Measurements from ENCODE around the gene TAF15. TPM values are rescaled to one million over a fixed set of nuclear protein-coding genes. Genes with fewer than 3 reads are reported as not detected.

Gene TAF15
- total and polyA plus RNA-seq, 2 of the 13 experiments (the other 11 are each of a cell fraction or from before 2014, with no cell fraction given): 25.2 to 26.5 TPM

GRCh38 chr17:35764123-35764991 is 44.9 kb upstream of the TAF15 start (continued):
- TF ChIP-seq ZNF687 (CRISPR knock-in tag; IDR thresholded peaks at IDR 0.05) (peak; percentile 98), XRCC5 (optimal IDR thresholded peaks at IDR 0.05; ENCODE audit: low read length) (peak; percentile 74), ZNF878 (CRISPR knock-in tag; IDR thresholded peaks at IDR 0.05) (no peak; the same call in 1 of the 2 replicates), THYN1 (CRISPR knock-in tag; IDR thresholded peaks at IDR 0.05; ENCODE audit: borderline replicate concordance, low read depth) (no peak), ZNF616 (CRISPR knock-in tag; IDR thresholded peaks at IDR 0.05; ENCODE audit: low read depth) (peak; percentile 72; the same call in 1 of the 2 replicates), PHF20 (CRISPR knock-in tag; IDR thresholded peaks at IDR 0.05) (0 out of 2 replicates have a peak, but pooled peaks have one; percentile 30), HNRNPLL (IDR thresholded peaks at IDR 0.05; ENCODE audit: low read depth, low read length, poor library complexity, severe bottlenecking) (peak; percentile 77), NR2F6 (IDR thresholded peaks at IDR 0.05) (no peak), NR2F6 (CRISPR knock-in tag; IDR thresholded peaks at IDR 0.05) (peak; percentile 35; the same call in 1 of the 2 replicates), DBP (CRISPR knock-in tag; IDR thresholded peaks at IDR 0.05; ENCODE audit: not compliant biosample characterization) (peak; percentile 84), HES4 (CRISPR knock-in tag; IDR thresholded peaks at IDR 0.05; ENCODE audit: borderline replicate concordance) (0 out of 2 replicates have a peak, but pooled peaks have one; percentile 28), ZNF562 (CRISPR knock-in tag; IDR thresholded peaks at IDR 0.05; ENCODE audit: borderline replicate concordance) (no peak), ZNF563 (CRISPR knock-in tag; IDR thresholded peaks at IDR 0.05) (peak; percentile 94), RFXANK (CRISPR knock-in tag; IDR thresholded peaks at IDR 0.05) (no peak), DR1 (CRISPR knock-in tag; IDR thresholded peaks at IDR 0.05) (peak; percentile 44; the same call in 1 of the 2 replicates), TEF (CRISPR knock-in tag; IDR thresholded peaks at IDR 0.05) (peak; percentile 61; the same call in 1 of the 2 replicates), ZNF230 (CRISPR knock-in tag; IDR thresholded peaks at IDR 0.05) (peak; percentile 82; the same call in 1 of the 2 replicates), PBX3 (CRISPR knock-in tag; IDR thresholded peaks at IDR 0.05; ENCODE audit: borderline replicate concordance) (no peak), ETS1 (CRISPR knock-in tag; IDR thresholded peaks at IDR 0.05) (peak; percentile 74; the same call in 1 of the 2 replicates), ZNF414 (CRISPR knock-in tag; IDR thresholded peaks at IDR 0.05) (0 out of 2 replicates have a peak, but pooled peaks have one; percentile 88)

Measured in HepG2 (cell line).